Large intestine (tissue), 3 donors: ENCODE measurements around the gene GJA3. TPM values are rescaled to one million over a fixed set of nuclear protein-coding genes. Genes with fewer than 3 reads are reported as not detected.

ENCODE experiments used
- DNase-seq, 2 donors: peaks; one replicate each; pipeline versions ENCODE4 v3.0.0 to v3.0.0-alpha.2; 2013
- H3K27ac ChIP-seq: one replicate; pipeline ENCODE4 v1.5.1; 2013; ENCODE audit warnings: low read length
- H3K27me3 ChIP-seq: 2 replicates; pipeline ENCODE4 v1.6.1; 2013; ENCODE audit warnings: low read length; ENCODE audit not compliant: control insufficient read depth, insufficient read depth
- H3K36me3 ChIP-seq: 2 replicates; pipeline ENCODE4 v1.6.1; 2013; ENCODE audit warnings: low read length; ENCODE audit not compliant: control insufficient read depth, insufficient read depth
- H3K4me1 ChIP-seq: one replicate; pipeline ENCODE4 v1.6.1; 2013; ENCODE audit warnings: low read length; ENCODE audit not compliant: control insufficient read depth, insufficient read depth
- H3K4me3 ChIP-seq: one replicate; pipeline ENCODE4 v1.5.1; 2013; ENCODE audit warnings: low read length
- H3K9me3 ChIP-seq: one replicate; pipeline ENCODE4 v1.6.1; 2013; ENCODE audit warnings: mild to moderate bottlenecking, low read depth, low read length, moderate library complexity; ENCODE audit not compliant: control insufficient read depth
- WGBS: methylation state at CpG from one replicate; pipeline ENCODE4 v1.1.5; 2013; ENCODE audit warnings: low lambda C conversion rate; ENCODE audit not compliant: insufficient coverage; 5-methylcytosine and 5-hydroxymethylcytosine counted together
- polyA plus RNA-seq: library from polyadenylated mRNA; unstranded; fragments of 120-200 nt; gene quantifications from one replicate; pipeline ENCODE4 v1.2.1, GENCODE V29; 2013

Gene GJA3
- polyA plus RNA-seq, 1 donor = 0.13 TPM

GRCh38 chr13:20149762-20150161 lies 11.1 kb downstream of the GJA3 start:
- no peak overlapping the region for H3K27ac ChIP-seq
- no peaks in the 10 kb centered on the region for H3K9me3 ChIP-seq
- no peak for DNase-seq
- peaks cover 59% of the 10 kb centered on the region for H3K27me3 ChIP-seq
- no peaks in the 10 kb centered on the region for H3K36me3 ChIP-seq
- 88% methylated on average over 4 of the region's 9 CpGs for WGBS
- H3K4me1 ChIP-seq = no peaks in the 10 kb centered on the region
- no peak overlapping the region for H3K4me3 ChIP-seq

DNA sequence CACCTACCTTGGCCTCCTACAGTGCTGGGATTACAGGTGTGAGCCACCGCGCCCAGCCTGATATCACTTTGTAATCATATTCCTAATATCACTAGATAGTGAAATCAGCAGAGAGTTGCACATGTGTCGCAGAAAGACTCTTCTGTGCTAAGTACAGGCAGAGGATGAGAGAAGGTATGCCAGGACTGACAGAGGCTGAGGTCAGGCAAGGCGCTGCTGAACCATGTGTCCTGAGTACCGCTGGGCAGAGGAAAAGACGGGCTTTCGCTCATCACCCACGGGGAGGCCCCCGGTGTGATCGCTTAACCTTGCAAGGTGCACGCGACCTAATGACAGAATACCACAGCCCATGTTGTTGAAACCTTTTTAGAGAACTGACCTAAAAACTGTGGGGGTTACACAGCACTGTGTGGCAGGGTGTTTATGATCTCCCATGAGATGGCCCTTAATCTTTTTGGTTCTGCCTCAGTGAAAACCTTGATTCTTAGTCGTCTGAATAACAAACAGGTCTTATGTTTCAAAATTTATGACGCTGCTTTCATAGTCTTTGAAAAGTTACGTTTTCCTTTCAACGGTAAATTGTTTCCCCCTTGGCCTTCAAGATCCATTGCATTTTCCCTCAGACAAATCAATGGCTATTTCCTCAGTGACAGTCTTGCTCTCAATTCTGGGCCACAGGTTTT lies 12.2 kb downstream of the GJA3 start:
- 83% methylated on average over 3 of the region's 16 CpGs for WGBS
- Histone ChIP-seq H3K27ac (no peak overlapping the region), H3K36me3 (no peaks in the 10 kb centered on the region), H3K4me1 (no peaks in the 10 kb centered on the region), H3K9me3 (no peaks in the 10 kb centered on the region), H3K27me3 (peaks cover 63% of the 10 kb centered on the region), H3K4me3 (no peak overlapping the region)
- DNase-seq = no peak

- Histone ChIP-seq H3K27me3 (peaks cover 77% of the 10 kb centered on the region), H3K4me3 (no peak overlapping the region)
- WGBS = no CpG with 5 or more reads among the region's 1 CpG
These were observed 14.5 kb downstream of the GJA3 start for GRCh38 chr13:20146381-20146780.

GRCh38 chr13:20145521-20145920 lies 15.3 kb downstream of the GJA3 start:
- Histone ChIP-seq H3K27ac (no peak overlapping the region), H3K9me3 (peaks cover 7% of the 10 kb centered on the region), H3K4me1 (no peaks in the 10 kb centered on the region), H3K36me3 (no peaks in the 10 kb centered on the region), H3K27me3 (peaks cover 82% of the 10 kb centered on the region), H3K4me3 (no peak overlapping the region)
- DNase-seq = no peak
- WGBS = no CpG with 5 or more reads among the region's 7 CpGs

More at GRCh38 chr13:20146381-20146780, 14.5 kb downstream of the GJA3 start:
- no peak for DNase-seq
- H3K4me1 ChIP-seq = no peaks in the 10 kb centered on the region
- no peaks in the 10 kb centered on the region for H3K36me3 ChIP-seq
- peaks cover 7% of the 10 kb centered on the region for H3K9me3 ChIP-seq
- no peak overlapping the region for H3K27ac ChIP-seq

DNA sequence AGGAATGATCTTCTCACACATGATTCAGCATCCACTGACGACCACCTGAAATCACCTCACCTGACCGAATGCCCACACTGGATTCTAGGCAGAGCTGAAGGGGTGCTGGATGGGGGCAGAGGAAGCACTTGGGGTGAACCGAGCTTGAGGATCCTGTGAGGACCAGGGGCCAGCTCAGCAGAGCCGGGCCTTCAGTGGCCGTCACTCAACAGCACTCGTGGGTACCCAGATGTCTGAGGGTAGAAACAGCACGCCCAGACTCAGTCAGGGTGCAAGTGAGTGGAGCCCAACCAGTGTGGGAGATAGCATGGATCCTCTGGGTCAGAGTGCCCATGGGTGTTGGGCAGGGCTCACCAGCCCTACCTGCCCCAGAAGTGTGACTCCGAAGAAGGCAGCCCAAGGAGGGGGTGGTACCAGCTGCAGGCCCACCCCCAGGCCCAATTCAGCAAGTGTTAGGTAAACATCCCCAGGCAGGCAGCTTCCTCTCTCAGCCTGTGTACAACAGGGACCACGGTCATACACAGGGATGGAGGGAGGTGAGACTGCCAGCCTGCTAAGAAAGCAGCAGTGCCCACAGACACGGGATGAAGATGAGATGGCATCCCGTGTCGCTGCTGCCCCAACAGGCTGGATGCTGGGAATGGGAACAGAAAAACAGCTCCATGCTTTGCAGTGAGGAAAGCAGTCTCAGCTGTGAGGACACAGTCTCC lies 16.6 kb downstream of the GJA3 start:
- H3K27ac ChIP-seq = no peak overlapping the region
- H3K36me3 ChIP-seq = no peaks in the 10 kb centered on the region
- DNase-seq = no peak
- no CpG with 5 or more reads among the region's 12 CpGs for WGBS
- H3K27me3 ChIP-seq = peaks cover 84% of the 10 kb centered on the region
- H3K4me3 ChIP-seq = no peak overlapping the region
- H3K4me1 ChIP-seq = no peaks in the 10 kb centered on the region
- H3K9me3 ChIP-seq = peaks cover 7% of the 10 kb centered on the region

- DNase-seq = no peak
- Histone ChIP-seq H3K27ac (no peak overlapping the region), H3K36me3 (no peaks in the 10 kb centered on the region), H3K4me3 (no peak overlapping the region), H3K27me3 (peaks cover 77% of the 10 kb centered on the region), H3K9me3 (peaks cover 7% of the 10 kb centered on the region), H3K4me1 (no peaks in the 10 kb centered on the region)
- WGBS = no CpG with 5 or more reads among the region's 30 CpGs
These were observed 17.8 kb downstream of the GJA3 start for GRCh38 chr13:20142927-20143480.

- peaks cover 80% of the 10 kb centered on the region for H3K27me3 ChIP-seq
- peaks cover 7% of the 10 kb centered on the region for H3K9me3 ChIP-seq
- H3K4me3 ChIP-seq = no peak overlapping the region
- no CpG with 5 or more reads among the region's 84 CpGs for WGBS
- H3K4me1 ChIP-seq = no peaks in the 10 kb centered on the region
- H3K36me3 ChIP-seq = no peaks in the 10 kb centered on the region
- H3K27ac ChIP-seq = no peak overlapping the region
- no peak for DNase-seq
These were observed 18.6 kb downstream of the GJA3 start for GRCh38 chr13:20142023-20142926.

GRCh38 chr13:20141238-20142022 lies 19.4 kb downstream of the GJA3 start:
- Histone ChIP-seq H3K27ac (no peak overlapping the region), H3K27me3 (peaks cover 81% of the 10 kb centered on the region), H3K36me3 (no peaks in the 10 kb centered on the region), H3K4me3 (no peak overlapping the region), H3K4me1 (no peaks in the 10 kb centered on the region), H3K9me3 (peaks cover 7% of the 10 kb centered on the region)
- WGBS = no CpG with 5 or more reads among the region's 14 CpGs
- DNase-seq = no peak

DNA sequence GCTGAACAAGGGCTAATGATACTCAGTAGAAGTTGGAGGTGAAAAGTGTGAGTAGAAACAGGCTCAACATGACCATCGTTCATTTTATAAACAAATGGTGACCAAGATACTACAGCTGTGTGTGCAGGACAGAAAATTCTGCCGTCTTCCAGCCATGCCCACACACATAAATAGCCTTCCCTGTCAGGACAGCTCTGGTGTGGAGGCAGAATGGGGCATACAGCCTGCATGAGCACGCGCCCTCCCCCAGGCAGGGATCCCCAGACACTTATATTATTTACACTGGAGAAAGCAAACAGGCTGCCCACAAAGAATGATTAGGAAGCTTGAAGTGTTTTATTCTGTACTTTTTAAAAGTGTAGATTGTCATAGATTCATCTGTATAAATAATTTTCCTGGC lies 20.4 kb downstream of the GJA3 start:
- H3K4me3 ChIP-seq = no peak overlapping the region
- peaks cover 7% of the 10 kb centered on the region for H3K9me3 ChIP-seq
- H3K36me3 ChIP-seq = no peaks in the 10 kb centered on the region
- H3K4me1 ChIP-seq = no peaks in the 10 kb centered on the region
- no peak overlapping the region for H3K27ac ChIP-seq
- no CpG with 5 or more reads among the region's 4 CpGs for WGBS
- DNase-seq = no peak
- H3K27me3 ChIP-seq = peaks cover 77% of the 10 kb centered on the region
